Posterior cingulate gyrus (tissue), 11 donors: ENCODE results near the gene EFNB1.

Source experiments
- DNase-seq, 10 donors: peaks; one replicate each; pipeline versions ENCODE4 v3.0.0 to v3.0.0-alpha.2; 2020 to 2021; ENCODE audit warnings: mixed read lengths in 3 of 10
- intact Hi-C: fragments of 100-400 bp; cut with DNase I; formaldehyde crosslinking; loops from one replicate; pipeline ENCODE4 v1.15.1; 2023

The EFNB1 gene

DNA sequence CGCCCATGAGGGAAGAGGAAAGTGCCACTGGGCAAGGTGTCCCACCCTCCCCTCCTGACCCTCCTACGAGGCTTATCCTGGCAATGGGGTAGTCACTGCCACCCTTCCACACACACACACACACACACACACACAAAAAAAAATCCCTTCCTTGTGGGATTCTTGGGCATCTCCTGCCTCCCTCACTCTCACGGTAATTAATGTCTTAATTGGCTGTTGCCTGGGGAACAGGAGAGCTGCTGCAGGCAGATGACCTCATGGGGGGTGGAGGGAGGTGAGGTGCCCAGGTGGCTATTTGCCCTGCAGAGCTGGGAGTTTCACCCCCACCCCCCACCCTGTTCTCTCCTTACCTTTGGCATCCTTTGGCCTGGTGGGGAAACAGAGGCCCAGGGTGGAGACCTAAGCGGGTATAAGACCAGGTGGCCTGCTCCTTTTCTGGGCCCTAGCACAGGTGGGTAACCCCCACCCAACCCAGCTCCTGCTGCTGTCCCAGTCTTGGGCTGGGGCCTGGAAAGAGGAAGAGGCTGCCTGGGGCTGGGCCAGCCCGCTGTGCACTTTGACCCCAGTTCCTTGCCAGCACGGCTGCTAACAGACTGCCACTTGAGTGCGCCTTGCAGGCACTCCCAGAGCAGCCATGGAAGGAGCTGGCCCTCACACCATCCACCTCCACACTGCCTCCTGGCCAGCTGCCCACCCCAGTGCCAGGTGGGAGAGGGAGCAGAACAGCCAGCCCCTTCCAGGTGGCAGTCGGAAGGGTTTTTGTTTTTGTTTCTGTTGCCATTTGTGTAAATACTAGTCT, 12.6 kb downstream of the EFNB1 start:
- DNase-seq, result peak in 1 of 10 donors; percentile 70
- intact Hi-C loops, result no loop called here

DNA sequence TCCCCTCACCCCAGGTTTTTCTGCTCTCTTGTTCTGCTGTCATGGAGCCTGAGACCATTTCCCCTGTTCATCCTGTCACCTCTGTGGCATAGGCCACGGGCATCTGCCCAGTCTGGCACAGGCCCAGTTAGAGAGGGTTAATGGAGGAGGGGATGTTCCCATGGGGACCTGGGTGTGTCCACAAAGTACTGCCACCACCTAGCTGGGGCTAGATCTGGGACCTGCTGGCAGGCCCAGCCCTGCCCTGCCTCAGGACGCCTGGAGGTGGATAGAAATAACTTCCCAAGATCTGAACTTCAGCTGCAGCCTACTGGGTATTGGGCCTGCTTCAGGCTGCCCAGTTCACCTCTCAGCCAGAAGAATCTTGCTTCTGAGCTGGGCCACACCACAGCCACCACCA, 13.5 kb downstream of the EFNB1 start:
- peak in 1 of 10 donors; percentile 68 for DNase-seq
- intact Hi-C loops, result no loop called here

DNA sequence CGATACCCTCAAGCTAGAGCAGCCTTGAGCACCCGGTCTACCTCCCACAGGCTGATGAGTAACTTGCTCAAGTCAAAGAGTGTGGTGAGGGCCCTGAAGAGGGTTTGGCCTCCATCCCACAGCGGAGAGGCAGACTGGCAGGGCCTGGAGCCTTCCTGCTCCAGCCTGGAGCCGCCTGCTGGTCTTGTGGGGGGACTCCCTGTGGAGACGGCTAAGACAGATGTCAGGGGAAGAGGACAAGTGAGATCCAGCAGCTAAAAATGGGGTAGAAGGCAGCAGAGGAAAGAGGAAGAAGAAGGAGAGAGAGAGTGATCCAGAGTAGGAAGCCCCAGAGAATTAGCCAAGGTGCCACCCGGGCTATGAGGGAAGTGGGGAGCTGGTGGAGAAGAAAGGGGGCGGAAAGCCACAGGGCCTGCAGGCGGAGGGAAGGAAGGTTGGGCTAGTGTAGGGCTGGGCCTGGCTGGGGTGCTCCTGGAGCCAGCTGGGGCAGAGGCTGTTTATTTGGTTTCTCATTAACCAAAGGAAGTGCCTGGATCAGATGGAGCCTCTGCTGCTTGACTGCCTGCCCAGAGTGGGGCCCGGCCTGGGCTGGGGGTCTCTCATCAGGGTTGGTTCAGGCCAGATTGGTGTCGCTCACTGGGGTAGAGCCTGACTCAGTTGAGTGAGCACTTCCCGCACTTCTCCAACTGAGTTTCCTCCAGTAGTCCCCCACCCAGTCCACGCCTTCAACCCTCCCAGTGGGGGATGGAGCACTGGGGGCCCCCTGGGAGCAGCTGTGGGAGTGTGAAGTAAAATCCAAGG, 14.2 kb downstream of the EFNB1 start:
- intact Hi-C loops, result no loop called here
- peak in 1 of 10 donors; percentile 57 for DNase-seq

DNA sequence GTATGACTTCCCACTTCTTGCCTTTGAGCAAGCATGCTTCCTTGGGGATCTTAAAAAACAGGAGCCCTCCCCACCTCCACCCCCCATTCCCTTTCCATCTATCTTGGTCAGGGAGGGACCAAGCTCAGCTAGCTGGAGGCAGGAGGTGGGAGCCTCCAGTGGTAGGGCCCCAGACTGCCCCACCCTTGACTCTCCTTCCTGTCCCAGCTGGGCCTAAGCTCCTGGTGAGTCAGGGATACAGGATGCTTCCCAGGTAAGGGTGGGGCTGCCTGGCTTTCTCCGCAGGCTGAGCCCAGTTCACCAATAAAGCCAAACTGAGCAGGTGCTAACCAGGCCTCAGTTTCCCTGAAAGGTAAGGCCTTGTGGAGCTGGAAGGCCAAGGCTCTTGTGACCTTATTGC, 15.2 kb downstream of the EFNB1 start:
- DNase-seq, result no peak
- intact Hi-C loops, result no loop called here

DNA sequence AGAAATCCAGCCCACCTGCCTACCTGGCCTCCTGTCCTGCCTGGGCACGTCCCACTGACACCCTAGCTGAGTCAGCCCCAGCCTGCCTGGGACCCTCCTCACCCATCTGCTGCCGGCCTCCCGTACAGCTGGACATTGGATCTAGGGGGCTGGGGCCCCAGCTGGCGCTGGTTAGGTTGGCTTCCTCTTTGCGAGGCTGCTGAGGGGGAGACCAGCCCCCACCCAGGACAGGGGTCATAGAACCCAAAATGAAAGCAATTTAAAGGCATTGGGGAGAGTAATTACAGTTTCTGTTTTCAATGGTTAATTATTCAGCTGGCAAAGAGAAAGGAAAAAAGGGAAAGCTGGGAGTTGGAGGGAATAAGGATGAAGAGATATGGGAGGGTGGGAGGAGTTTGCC, 15.8 kb downstream of the EFNB1 start:
- DNase-seq, result peak in 1 of 10 donors; percentile 77
- intact Hi-C loops, result no loop called here

DNA sequence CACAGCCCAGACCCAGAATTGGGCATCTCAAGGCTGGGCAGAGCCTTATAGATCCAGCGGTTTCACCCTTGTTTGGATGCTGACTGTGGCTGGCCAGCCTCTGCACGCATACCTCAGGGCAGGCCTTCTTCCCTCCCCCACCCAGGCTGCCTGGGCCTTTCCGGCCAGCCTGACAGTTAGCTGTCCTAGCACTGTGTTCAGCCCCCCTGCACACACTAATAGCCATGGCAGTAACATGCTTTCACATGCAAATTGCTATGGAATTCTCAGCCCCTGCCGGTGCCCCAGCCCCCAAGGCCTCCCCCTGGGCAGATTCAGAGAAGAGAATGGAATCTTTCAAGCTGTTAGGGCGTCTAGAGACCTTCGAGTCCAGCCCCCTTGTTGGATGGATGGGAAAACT, 17.7 kb downstream of the EFNB1 start:
- peak in 1 of 10 donors; percentile 52 for DNase-seq
- intact Hi-C loops, result no loop called here

DNA sequence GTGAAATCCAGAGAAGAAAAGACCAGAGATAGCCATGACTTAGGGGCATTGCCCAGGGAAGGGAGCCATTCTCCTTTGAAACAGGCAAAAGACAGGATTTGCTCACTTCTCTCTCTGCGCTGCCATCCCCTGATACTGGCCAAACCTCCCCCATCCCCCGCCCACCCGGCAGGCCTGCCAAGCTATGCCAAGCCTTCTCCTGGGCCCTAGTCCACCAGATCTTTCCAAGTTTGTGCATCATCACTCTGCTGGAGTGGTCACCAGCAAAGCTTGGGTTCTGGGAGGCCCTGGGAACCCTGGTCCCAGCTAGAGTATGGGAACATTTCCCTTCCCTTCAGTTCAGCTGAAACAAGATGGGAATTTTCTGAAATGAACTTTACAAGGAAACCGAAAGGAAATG, 18.4 kb downstream of the EFNB1 start:
- intact Hi-C loops, result no loop called here
- DNase-seq, result peak in 1 of 10 donors; percentile 75

DNA sequence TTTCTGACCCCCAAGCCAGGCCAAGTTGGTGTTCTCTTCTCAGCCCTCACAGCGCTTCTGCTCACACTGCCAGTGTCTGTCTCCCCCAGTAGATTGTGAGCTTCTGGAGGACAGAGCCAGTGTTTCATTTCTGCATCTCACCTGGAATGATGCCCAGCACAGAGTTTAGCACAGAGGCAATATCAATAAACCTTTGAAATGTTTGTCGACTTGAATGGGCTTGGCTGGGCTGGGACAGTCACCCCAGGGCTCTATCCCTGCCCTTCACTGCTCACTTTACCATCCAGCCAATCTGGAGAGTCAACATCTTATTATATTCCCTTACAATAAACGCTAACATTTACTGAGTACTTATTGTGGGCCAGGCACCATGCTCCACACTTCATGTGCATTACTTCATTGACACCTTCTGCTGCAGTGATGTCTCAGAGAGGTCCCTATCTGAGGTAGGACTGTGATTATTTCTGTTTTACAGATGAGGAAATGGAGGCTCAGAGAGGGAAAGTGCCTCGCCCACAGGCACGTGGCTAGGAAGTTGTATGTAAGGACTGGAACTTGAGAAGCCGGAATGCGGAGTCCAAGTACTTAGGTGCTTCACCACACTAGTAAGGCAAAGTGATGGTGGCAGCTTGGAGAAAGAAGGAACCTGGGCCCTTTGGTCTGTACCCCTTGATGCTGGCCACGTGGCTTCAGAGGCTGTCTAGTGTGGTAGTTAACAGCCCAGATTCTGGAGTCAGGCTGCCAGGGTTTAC, 19.5 kb downstream of the EFNB1 start:
- intact Hi-C loops, result no loop called here
- DNase-seq, result peak in 1 of 10 donors; percentile 24

DNA sequence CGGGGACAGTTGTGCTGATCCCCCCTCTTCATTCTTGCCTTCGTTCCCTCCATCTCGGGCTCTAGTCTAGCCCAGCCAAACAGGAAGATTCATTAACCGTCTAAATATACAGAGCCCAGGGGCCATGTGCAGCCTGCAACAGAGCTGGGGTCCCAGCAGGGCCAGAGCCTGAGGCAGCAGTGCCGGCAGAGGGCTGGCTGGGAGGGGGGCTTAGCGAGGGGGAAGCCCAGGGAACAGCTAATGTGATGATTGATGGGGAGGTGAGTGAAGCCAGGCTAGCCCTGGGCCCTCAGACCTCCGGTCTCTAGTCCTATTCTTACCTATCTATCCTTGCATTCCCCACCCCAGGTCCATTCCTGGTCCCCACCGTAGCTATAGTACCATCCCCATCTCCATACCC, 22.3 kb downstream of the EFNB1 start:
- no peak for DNase-seq
- intact Hi-C loops, result no loop called here

DNA sequence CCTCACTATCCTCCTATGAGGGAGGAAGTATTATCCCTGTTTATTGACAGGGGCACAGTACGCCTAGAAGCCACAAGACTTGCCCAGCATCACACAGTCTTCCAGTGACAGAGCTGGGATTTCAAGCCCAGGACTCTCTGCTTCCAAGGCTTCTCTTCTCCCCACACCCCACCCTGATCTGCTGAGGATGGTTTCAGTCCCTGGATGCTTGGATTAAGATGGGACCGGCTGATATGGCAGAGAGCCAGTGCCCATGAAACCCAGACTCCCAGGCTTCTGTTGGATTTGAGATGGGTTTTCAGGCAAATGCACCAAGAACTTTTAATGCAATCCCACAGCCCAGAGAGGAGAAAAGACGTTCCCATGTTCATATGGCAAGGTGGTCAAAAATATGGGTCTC, 23.2 kb downstream of the EFNB1 start:
- intact Hi-C loops, result no loop called here
- peak in 1 of 10 donors; percentile 4 for DNase-seq

DNA sequence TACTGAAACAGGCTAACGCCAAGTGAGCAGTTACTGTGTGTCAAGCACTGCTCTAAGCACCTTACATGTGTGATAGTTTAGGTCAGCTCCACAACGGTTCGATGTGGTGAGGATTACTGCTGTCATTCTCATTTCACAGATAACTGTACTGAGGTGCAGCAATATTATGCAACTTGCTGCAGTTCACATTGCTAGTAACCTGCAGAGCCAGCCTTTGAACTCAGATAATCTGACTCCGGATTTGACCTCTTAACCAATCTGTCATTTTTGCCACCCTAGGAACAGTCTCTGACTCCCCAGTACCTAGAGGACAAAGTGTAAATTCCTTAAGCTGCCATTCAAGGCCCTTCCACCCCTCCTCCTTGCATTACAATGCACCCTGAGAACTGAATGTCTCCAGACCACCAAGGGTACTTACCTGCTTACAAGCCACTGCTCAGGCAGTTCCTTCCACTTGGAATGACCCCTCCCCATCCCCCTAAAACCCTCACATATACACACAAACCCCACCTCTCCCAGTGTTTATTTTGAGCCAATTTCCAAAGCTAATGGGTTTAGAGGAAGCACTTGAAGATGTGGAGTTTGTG, 24.9 kb downstream of the EFNB1 start:
- no peak for DNase-seq
- intact Hi-C loops, result no loop called here

DNA sequence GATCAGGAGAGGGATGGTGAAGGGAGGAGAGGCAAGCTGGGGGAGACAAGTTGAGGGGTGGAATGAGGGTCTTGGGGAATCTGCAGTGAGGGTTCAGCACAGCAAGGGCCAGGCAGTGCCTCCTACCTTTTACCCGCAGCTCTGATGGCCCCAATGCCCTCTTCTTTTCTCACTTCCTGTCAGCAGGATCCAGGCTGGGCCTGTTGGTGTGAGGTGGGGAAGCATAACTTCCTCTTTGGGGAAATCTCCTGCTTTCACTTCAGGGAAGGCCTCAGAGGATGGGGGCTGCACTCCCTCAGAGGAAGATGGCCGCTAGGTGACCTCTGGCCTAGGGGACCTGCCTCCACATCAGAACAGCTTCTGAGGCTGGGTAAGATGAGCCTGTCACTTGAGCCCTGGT, 36.5 kb downstream of the EFNB1 start:
- intact Hi-C loops, result no loop called here
- DNase-seq, result peak in 1 of 10 donors; percentile 36

DNA sequence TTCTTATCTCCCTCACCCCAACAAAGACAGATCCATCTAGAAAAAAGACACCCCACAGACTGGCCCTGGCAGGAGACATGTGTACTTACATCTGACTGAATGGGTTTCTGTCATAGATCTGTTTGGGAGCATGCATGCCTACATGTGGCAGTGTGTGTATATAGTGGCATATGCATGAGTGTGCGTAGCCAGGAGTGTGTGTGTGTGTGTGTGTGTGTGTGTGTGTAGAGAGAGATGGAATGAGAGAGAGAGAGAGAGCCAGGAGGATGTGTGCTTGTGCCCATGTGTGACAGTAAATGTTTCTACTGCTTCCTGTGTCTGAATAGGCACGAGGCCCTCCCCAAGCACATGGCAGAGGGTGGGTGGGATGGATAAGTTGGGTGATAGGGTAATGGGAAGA, 37.1 kb downstream of the EFNB1 start:
- no peak for DNase-seq
- intact Hi-C loops, result no loop called here

DNA sequence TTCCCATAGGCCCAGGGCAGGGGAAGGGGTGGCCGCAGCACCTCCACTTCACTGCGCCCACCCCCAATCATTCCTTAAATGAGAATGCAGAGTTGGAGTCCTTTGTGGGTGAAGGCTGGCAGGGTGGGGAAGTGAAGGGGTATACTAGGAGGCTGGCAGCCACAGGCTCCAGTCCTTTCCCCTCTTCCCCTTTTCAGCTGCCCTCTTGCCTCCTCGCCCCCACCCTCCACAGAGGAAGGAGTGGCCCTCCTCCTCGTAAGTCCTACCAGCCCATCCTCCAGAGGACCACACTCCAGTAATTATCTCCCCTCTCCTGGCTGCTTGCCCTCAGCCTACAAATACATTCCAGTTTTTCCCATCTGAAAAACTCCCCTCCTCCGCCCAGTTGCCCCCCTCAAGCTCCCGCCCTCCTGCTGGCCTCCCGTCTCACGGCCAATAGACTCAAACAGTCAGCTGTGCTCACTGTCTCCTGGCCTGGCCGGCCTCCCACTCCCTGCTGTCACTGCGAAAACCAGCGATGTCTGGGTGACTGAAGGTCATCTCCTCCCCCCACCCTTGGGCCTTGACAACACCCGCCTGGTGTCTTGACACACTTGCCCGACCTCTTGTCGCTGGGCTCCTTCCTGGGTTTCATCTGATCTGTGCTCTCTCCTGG, 38.8 kb downstream of the EFNB1 start:
- DNase-seq, result peak in 1 of 10 donors; percentile 70
- intact Hi-C loops, result no loop called here

DNA sequence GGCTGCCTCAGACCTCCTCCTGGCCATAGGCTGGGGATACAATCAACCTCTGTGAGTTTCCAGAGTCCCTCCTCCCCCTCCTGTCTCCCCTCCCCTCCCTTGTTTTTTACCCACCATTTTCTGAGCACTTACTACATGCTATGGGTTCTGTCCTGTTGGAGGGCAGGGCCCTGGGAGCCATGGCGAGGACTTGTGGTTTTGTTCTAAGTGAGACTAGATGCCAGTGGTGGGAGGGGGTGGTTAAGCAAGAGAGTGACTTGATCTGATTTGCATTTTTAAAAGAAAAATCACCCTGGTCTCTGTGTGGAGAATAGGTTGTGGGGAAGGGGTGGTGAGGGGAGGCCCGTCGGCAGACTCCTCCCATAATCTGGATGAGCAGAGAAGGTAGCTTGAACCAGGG, 39.5 kb downstream of the EFNB1 start:
- intact Hi-C loops, result no loop called here
- peak in 1 of 10 donors; percentile 42 for DNase-seq

DNA sequence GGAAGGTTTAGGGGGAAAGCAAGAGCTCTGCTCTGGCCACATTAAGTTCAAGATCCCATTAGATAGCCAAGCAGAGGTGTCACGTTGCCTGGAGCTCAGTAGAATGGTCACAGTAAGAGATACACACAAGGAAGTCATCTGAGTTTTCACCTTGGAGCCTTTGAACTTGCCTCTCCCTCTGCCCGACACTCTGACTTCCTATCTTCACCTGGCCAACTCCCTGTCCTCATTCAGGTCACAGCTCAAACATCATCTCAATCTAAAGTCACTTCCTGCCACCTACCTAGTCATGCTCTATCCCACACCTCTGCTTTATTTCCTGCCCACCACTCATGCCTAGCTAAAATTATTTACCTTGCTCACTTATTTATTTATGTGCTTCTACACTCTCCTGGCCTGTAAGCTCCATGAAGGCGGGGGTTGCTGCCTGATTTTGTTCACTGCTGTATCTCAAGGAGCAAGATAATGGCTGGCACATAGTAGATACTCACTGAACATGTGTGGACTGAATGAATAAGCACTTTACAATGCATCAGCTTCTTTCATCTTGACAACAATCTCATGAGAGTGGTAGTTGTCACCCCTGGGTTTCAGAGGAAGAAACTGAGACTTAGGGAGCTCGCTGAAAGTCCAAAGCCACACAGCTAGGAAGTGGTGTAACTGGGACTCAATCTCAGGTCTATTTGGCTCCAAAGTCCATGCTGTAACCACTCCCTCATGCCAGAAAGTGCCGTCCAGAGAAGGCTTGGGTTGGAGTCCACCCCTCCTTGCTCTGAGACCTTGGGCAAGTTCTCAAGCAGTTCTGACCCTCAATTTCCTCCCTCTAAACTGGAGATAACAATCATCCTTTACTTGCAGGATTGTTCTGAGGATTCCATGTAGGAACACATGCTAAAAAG, 40.3 kb downstream of the EFNB1 start:
- intact Hi-C loops, result no loop called here
- DNase-seq, result no peak

DNA sequence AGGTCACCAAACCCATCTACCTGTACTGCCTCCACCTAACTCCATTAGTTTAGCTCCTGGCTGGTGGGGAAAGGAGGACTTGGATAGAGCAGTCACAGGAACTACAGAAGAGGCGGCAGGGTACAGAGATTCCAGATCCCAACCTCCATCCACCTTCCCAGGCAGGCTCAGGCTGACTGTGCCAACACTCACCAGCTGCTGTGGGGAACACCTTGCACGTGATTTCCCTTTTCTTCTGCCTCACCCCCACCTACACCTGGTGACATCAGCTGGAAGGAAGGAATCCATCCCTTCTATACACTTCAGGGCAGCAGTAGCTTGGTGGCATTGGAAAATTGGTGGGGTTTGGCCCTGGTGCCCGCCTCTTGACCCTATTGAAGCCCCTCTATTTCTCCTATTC, 41.5 kb downstream of the EFNB1 start:
- intact Hi-C loops, result no loop called here

DNA sequence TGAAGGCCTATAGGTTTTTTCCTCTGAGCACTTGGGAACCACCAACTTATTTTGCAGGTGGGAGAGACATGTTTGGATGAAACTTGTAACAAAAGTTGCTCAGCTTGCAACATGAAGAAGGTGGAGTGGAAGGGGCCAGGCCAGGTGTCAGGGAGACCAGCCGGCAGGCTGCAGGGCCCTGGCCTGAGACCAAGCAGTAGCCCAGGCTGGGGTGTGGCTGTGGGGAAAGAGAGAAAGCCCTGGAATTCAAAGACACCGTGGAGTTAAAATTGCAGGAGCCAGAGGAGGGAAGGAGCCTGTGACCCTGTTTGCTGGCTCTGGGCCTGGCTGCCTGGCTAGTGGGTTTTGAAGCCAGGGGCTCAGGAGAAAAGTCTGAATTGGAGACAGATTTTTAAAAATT, 43.4 kb downstream of the EFNB1 start:
- peak in 2 of 10 donors; percentile 47 to 65 for DNase-seq
- intact Hi-C loops, result no loop called here

More for the DNA sequence above, 41.5 kb downstream of the EFNB1 start:
- peak in 1 of 10 donors; percentile 21 for DNase-seq

DNA sequence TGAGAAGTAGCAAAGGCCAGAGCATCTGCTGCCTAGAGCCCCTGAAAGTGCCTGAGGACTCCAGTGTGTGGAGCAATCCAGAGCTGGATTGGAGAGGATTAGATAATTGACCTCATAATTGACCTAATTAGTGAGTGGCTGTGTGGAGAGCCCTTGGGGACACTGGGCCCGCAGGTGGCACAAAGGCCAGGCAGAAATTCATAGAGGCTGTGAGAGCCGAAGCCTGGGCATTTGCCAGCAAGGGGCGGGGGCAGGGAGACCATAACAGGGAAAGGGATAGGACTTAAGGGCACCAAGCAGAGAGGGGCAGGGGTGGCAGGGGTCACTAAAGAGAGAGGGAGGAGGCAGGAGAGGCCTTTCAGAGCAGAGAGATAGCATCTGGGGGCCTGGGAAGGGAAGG, 45.3 kb downstream of the EFNB1 start:
- DNase-seq, result peak in 1 of 10 donors; percentile 61
- intact Hi-C loops, result no loop called here
